DOHH2 (cell line): ENCODE results near the gene PSMD4.

ENCODE experiments used
- EZH2phosphoT487 ChIP-seq: fragments of 200-600 bp; sonication (generic); IDR thresholded peaks from 2 replicates; pipeline ENCODE4 v1.6.1; 2017; ENCODE audit warnings: borderline replicate concordance, mild to moderate bottlenecking, antibody characterized with exemption, low read length, moderate library complexity, mixed read lengths
- TF ChIP-seq, protein P1 (sequence below): fragments of 200-600 bp; sonication (generic); IDR thresholded peaks from one replicate; pipeline ENCODE4 v1.5.1; 2014; ENCODE audit warnings: antibody characterized with exemption, mild to moderate bottlenecking, low read depth, low read length; ENCODE audit not compliant: poor library complexity, severe bottlenecking

GRCh38 chr1:151265446-151266236 is 11.1 kb downstream of the PSMD4 start:
- TF ChIP-seq, protein P1, sequence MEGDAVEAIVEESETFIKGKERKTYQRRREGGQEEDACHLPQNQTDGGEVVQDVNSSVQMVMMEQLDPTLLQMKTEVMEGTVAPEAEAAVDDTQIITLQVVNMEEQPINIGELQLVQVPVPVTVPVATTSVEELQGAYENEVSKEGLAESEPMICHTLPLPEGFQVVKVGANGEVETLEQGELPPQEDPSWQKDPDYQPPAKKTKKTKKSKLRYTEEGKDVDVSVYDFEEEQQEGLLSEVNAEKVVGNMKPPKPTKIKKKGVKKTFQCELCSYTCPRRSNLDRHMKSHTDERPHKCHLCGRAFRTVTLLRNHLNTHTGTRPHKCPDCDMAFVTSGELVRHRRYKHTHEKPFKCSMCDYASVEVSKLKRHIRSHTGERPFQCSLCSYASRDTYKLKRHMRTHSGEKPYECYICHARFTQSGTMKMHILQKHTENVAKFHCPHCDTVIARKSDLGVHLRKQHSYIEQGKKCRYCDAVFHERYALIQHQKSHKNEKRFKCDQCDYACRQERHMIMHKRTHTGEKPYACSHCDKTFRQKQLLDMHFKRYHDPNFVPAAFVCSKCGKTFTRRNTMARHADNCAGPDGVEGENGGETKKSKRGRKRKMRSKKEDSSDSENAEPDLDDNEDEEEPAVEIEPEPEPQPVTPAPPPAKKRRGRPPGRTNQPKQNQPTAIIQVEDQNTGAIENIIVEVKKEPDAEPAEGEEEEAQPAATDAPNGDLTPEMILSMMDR = no peak
- no peak for TF ChIP-seq EZH2phosphoT487
